Measurements from ENCODE around the gene SPATA9. TPM values are rescaled to one million over a fixed set of nuclear protein-coding genes. Genes with fewer than 3 reads are reported as not detected.
"Not testable (repeated sequence)": the region's sequence is repeated elsewhere in the genome, so short reads cannot be mapped to it uniquely, and the experiment has no call there.

The SPATA9 gene
- polyA plus RNA-seq, 1 donor, result 2.4 TPM

DNA sequence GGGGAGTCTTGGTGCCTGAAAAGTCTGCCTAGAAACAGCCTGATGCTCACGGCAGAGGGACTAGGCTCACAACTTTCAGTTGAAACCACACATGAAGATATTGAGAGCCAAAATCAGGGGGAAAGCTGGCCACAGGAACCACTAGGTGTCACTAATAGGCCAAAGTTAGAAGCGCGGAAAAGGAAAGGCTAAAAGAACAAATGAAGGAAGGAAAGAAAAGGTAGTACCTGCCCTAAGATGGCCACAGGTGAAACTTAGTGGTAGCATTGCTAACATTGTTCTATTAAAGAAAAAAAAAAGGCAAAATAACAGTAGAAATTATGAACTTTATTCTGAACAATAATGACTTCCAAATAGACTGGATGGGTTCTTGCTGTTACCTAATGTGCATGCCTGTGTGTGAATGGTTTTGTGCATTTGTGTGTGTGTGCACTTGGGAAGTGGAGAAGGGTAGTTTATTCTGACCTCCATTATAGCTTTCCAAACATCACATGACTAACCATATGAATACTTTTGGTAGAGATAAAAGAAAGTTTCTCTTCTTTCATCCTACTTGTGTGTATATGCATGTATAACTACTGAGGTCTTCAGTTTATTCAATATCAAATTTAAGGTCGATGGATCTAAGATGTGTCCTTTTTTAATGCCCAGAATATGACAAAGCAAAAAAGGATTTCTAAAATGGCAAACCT is 38.3 kb downstream of the SPATA9 start:
- peak; percentile 42 for DNase-seq

DNA sequence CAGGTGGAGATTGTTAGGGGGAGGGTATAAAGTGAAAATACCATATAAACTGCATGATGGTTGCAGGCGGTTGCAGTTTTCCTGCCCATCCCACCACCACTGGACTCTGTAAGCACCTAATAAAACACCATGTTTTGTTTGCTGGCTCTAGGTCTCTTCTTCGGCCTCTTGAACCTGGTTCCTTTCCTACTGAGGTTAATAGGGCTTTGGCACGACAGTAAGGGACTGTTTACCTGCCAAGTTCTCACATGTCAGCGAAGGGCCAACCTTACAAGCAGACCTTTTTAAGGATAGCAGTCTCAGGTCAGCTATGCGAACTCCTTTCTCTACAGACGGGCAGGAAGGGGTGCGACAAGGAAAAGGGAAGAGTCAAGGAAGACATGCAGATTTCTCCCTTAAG is 39.6 kb downstream of the SPATA9 start:
- DNase-seq, result no peak

- DNase-seq, result no peak
Measured at GRCh38 chr5:95641741-95642220, 41.0 kb downstream of the SPATA9 start.

DNA sequence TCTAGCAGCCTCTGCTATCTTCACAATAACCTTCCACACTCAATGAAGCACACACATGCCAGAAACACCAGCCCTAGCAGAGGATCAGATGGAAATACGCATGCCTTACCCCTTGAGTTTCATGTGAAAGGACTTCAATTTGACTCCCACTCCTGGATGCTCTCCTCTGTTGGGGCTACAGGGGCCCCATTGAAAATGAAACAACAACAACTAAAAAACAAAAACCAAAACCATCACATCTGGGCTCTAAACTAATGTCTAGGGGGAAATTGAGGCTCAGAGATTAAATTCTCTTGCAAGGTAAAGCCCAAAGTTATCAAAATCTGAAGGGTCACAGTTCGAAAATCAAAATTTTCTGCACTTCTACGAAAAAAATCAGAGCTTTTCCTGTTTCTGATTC is 44.2 kb downstream of the SPATA9 start:
- no peak for DNase-seq

GRCh38 chr5:95634081-95634480 is 48.7 kb downstream of the SPATA9 start:
- no peak for DNase-seq

DNA sequence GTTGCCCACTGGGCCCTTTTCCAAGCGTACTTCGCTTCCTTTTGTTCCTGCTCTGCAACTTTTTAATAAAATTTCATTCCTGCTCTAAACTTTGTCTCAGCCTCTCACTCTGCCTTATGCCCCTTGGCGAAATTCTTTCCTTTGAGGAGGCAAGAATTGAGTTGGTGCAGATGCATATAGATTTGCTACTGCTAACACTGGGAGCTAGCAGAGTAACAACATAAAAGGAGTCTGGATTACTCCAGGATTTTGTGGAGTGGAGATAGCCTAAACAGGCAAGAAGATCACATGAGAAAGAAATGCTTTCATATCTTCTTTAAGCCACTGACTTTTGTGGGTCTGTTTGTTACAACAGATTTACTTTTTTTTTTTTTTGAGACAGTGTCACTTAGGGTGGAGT is 49.1 kb downstream of the SPATA9 start:
- DNase-seq, result no peak

GRCh38 chr5:95632942-95633341 is 49.8 kb downstream of the SPATA9 start:
- not testable (repeated sequence) for DNase-seq

- DNase-seq, result no peak
Measured at GRCh38 chr5:95631991-95632675, 50.7 kb downstream of the SPATA9 start.

DNA sequence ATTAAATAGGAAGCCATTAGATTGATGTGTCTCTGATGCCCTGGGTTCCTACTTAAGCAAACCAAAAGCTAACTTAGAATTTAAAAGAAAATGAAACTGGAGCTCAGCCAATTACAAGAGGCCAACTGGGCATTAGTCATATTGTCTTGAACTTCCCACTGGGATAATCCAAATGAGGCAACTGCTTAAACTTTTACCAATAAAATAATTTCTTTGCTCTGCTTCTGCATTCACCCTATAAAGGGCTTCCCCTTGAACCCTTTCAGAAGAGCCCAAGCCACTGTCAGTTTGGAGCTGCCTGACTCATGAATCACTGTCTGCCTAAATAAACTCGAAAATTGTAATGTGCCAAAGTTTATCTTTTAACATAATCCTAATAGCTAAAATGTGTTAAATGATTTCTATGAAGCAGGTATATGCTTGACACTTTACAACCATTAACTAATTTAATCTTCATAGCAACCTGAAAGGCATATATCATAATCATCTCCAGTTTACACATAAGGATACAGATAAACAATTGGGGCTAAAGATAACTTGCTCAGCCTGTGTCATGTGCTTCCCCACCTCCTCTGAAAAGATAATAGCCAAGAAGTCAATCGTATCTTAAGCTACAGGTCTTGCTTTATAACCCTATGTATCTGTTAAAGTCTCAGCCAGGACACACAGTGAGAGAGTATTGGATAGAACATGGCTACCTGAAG is 51.4 kb downstream of the SPATA9 start:
- DNase-seq, result no peak

GRCh38 chr5:95630394-95630917 is 52.3 kb downstream of the SPATA9 start:
- DNase-seq, result no peak

- DNase-seq, result no peak
Measured at GRCh38 chr5:95628933-95629332, 53.9 kb downstream of the SPATA9 start.

GRCh38 chr5:95627971-95628810 is 54.6 kb downstream of the SPATA9 start:
- DNase-seq, result no peak

DNA sequence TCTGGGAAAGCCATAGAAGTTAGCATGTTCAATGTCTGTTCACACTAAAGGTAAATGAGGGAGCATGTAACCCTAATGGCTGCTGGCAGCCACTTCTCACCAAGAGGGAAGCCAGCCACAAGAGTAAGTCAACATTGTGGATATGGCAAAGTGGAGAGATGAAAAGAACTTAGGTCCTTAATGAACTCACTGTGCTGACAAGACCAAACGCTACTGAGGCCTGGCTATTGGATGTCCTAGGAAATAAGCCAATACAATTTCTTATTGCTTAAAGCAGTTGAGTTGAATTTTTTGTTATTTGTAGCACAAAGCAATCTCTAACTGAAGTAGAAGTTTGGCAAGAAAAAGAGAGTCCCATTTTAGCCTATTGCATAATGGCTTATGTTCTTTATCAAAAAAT is 56.1 kb downstream of the SPATA9 start:
- no peak for DNase-seq

GRCh38 chr5:95624368-95624767 is 58.4 kb downstream of the SPATA9 start:
- no peak for DNase-seq

DNA sequence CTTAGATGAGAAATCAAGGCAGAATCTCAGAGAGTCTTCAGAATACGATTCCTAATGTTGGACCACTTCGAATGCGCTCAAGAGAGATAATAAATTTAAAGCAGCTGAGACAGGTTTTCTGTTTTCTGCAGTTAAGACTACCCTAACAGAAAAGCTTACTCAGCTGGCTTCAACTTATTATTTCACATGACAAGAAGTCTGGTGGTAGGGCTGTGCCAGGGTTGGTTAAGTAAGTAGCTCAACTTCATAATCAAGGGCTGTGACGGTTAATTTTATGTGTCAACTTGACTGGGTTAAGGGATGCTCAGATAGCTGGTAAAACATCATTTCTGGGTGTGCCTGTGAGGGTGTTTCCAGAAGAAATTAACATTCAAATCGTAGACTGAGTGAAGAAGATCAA is 59.1 kb downstream of the SPATA9 start:
- DNase-seq, result no peak

GRCh38 chr5:95621839-95622629 is 60.8 kb downstream of the SPATA9 start:
- DNase-seq, result no peak

- DNase-seq, result peak; percentile 21
Measured at GRCh38 chr5:95620870-95621838, 61.6 kb downstream of the SPATA9 start.

- DNase-seq, result peak; percentile 24
Measured at GRCh38 chr5:95620030-95620869, 62.5 kb downstream of the SPATA9 start, which contains the start of gene GPR150. Gene GPR150 (plus strand): TSS chr5:95620087. CDS start chr5:95620276, 189 bp downstream.

Data from left kidney (tissue), 2 donors.